Muscle layer of colon (tissue), 2 donors: ENCODE measurements around the gene PRCP.

Source experiments
- H3K27ac ChIP-seq: one replicate; pipeline ENCODE4 v1.7.0; 2013; ENCODE audit warnings: low read depth, mild to moderate bottlenecking, low read length, moderate library complexity
- H3K27me3 ChIP-seq, 2 donors: one replicate each; pipeline ENCODE4 v1.7.0; 2013; ENCODE audit warnings: low read length in 2 of 2, mild to moderate bottlenecking in 2 of 2; ENCODE audit not compliant: insufficient read depth in 2 of 2, control insufficient read depth in 1 of 2
- H3K36me3 ChIP-seq: one replicate; pipeline ENCODE4 v1.7.0; 2013; ENCODE audit warnings: mild to moderate bottlenecking, low read length; ENCODE audit not compliant: insufficient read depth
- H3K4me1 ChIP-seq: one replicate; pipeline ENCODE4 v1.7.0; 2013; ENCODE audit warnings: mild to moderate bottlenecking, low read length; ENCODE audit not compliant: insufficient read depth
- H3K4me3 ChIP-seq, 2 donors: one replicate each; pipeline ENCODE4 v1.7.0; 2013; ENCODE audit warnings: low read length in 2 of 2, low read depth in 1 of 2, mild to moderate bottlenecking in 1 of 2, moderate library complexity in 1 of 2
- H3K9ac ChIP-seq: one replicate; pipeline ENCODE4 v1.7.0; 2013; ENCODE audit warnings: low read length
- H3K9me3 ChIP-seq: one replicate; pipeline ENCODE4 v1.7.0; 2013; ENCODE audit warnings: mild to moderate bottlenecking, low read length
- donor health status: abdominal sarcoma.
- donor health status: Adenocarcinoma of cecum.

PRCP gene

GRCh38 chr11:82906236-82906635, 6.0 kb upstream of the PRCP start:
- H3K4me3 ChIP-seq = no peak overlapping the region
- no peaks in the 10 kb centered on the region for H3K27me3 ChIP-seq
- H3K9me3 ChIP-seq = no peaks in the 10 kb centered on the region
- H3K4me1 ChIP-seq = peaks cover 6% of the 10 kb centered on the region
- H3K27ac ChIP-seq = no peak overlapping the region
- H3K9ac ChIP-seq = no peak overlapping the region
- H3K36me3 ChIP-seq = no peaks in the 10 kb centered on the region

GRCh38 chr11:82903843-82904586, 3.8 kb upstream of the PRCP start:
- no peak overlapping the region for H3K9ac ChIP-seq
- H3K27ac ChIP-seq = no peak overlapping the region
- no peaks in the 10 kb centered on the region for H3K27me3 ChIP-seq
- H3K4me1 ChIP-seq = peaks cover 12% of the 10 kb centered on the region
- H3K36me3 ChIP-seq = no peaks in the 10 kb centered on the region
- H3K9me3 ChIP-seq = no peaks in the 10 kb centered on the region
- H3K4me3 ChIP-seq = no peak overlapping the region

- no peaks in the 10 kb centered on the region for H3K36me3 ChIP-seq
- H3K9ac ChIP-seq = no peak overlapping the region
- no peaks in the 10 kb centered on the region for H3K9me3 ChIP-seq
- no peaks in the 10 kb centered on the region for H3K27me3 ChIP-seq
- H3K27ac ChIP-seq = no peak overlapping the region
- no peak overlapping the region for H3K4me3 ChIP-seq
- H3K4me1 ChIP-seq = peaks cover 18% of the 10 kb centered on the region
Measured at GRCh38 chr11:82902880-82903279, 2.6 kb upstream of the PRCP start.

- H3K4me1 ChIP-seq = peaks cover 18% of the 10 kb centered on the region
- H3K4me3 ChIP-seq = peak overlapping the region in 1 of 2 donors; percentile 99
- no peaks in the 10 kb centered on the region for H3K9me3 ChIP-seq
- H3K36me3 ChIP-seq = no peaks in the 10 kb centered on the region
- no peak overlapping the region for H3K27ac ChIP-seq
- H3K9ac ChIP-seq = no peak overlapping the region
- no peaks in the 10 kb centered on the region for H3K27me3 ChIP-seq
Measured at GRCh38 chr11:82901922-82902485, 1.8 kb upstream of the PRCP start.

- H3K4me3 ChIP-seq = peak within 1 kb of the TSS; percentile 47 to 99
- no peaks in the 10 kb centered on the region for H3K27me3 ChIP-seq
- peak within 1 kb of the TSS; percentile 66 for H3K27ac ChIP-seq
- H3K4me1 ChIP-seq = peaks cover 22% of the 10 kb centered on the region
- H3K9me3 ChIP-seq = no peaks in the 10 kb centered on the region
- no peaks in the 10 kb centered on the region for H3K36me3 ChIP-seq
- H3K9ac ChIP-seq = peak within 1 kb of the TSS; percentile 87
Measured at GRCh38 chr11:82901165-82901921, 1.1 kb upstream of the PRCP start, which contains the start of gene DDIAS. TSS of gene DDIAS (plus strand) at chr11:82901736. CDS start at chr11:82914739, 13,003 bp downstream.

- peaks cover 22% of the 10 kb centered on the region for H3K4me1 ChIP-seq
- peak overlapping the region; percentile 87 for H3K9ac ChIP-seq
- no peaks in the 10 kb centered on the region for H3K36me3 ChIP-seq
- H3K4me3 ChIP-seq = peak overlapping the region; percentile 47 to 99
- peak overlapping the region; percentile 66 for H3K27ac ChIP-seq
- no peaks in the 10 kb centered on the region for H3K9me3 ChIP-seq
- H3K27me3 ChIP-seq = no peaks in the 10 kb centered on the region
Measured at GRCh38 chr11:82899957-82900276, 313 bp downstream of the PRCP start.

- H3K4me1 ChIP-seq = peaks cover 22% of the 10 kb centered on the region
- H3K9ac ChIP-seq = peak overlapping the region; percentile 87
- peak overlapping the region; percentile 66 for H3K27ac ChIP-seq
- no peaks in the 10 kb centered on the region for H3K36me3 ChIP-seq
- H3K4me3 ChIP-seq = peak overlapping the region; percentile 47 to 99
- no peaks in the 10 kb centered on the region for H3K27me3 ChIP-seq
- H3K9me3 ChIP-seq = no peaks in the 10 kb centered on the region
Measured at GRCh38 chr11:82899186-82899820, 927 bp downstream of the PRCP start.

- Histone ChIP-seq H3K4me1 (peaks cover 22% of the 10 kb centered on the region), H3K27me3 (no peaks in the 10 kb centered on the region), H3K27ac (no peak overlapping the region), H3K9me3 (no peaks in the 10 kb centered on the region), H3K4me3 (no peak overlapping the region), H3K9ac (no peak overlapping the region), H3K36me3 (no peaks in the 10 kb centered on the region)
Measured at GRCh38 chr11:82898241-82898640, 2.0 kb downstream of the PRCP start.

- no peak overlapping the region for H3K9ac ChIP-seq
- peaks cover 15% of the 10 kb centered on the region for H3K4me1 ChIP-seq
- no peak overlapping the region for H3K27ac ChIP-seq
- no peaks in the 10 kb centered on the region for H3K9me3 ChIP-seq
- no peak overlapping the region for H3K4me3 ChIP-seq
- H3K36me3 ChIP-seq = no peaks in the 10 kb centered on the region
- H3K27me3 ChIP-seq = no peaks in the 10 kb centered on the region
Measured at GRCh38 chr11:82896183-82896582, 4.0 kb downstream of the PRCP start.

- no peak overlapping the region for H3K9ac ChIP-seq
- no peak overlapping the region for H3K27ac ChIP-seq
- no peaks in the 10 kb centered on the region for H3K36me3 ChIP-seq
- no peak overlapping the region for H3K4me3 ChIP-seq
- H3K4me1 ChIP-seq = peaks cover 15% of the 10 kb centered on the region
- no peaks in the 10 kb centered on the region for H3K9me3 ChIP-seq
- H3K27me3 ChIP-seq = no peaks in the 10 kb centered on the region
Measured at GRCh38 chr11:82895437-82896091, 4.7 kb downstream of the PRCP start.

GRCh38 chr11:82892611-82893169, 7.5 kb downstream of the PRCP start:
- no peaks in the 10 kb centered on the region for H3K27me3 ChIP-seq
- H3K4me3 ChIP-seq = no peak overlapping the region
- H3K9me3 ChIP-seq = no peaks in the 10 kb centered on the region
- H3K36me3 ChIP-seq = no peaks in the 10 kb centered on the region
- no peak overlapping the region for H3K9ac ChIP-seq
- H3K4me1 ChIP-seq = peaks cover 3% of the 10 kb centered on the region
- no peak overlapping the region for H3K27ac ChIP-seq
